Mucosa of descending colon (tissue), 3 donors: ENCODE measurements around the gene PEX16. TPM values are rescaled to one million over a fixed set of nuclear protein-coding genes. Genes with fewer than 3 reads are reported as not detected.

Experiments
- ATAC-seq: fragments of 200-7000 bp; cut with Tn5 transposase; one replicate; pipeline ENCODE4 v1.9.1; 2020; ENCODE audit warnings: mild to moderate bottlenecking, moderate library complexity
- DNase-seq, 3 donors: peaks; one replicate each; pipeline ENCODE4 v3.0.0-alpha.2; 2020
- H3K36me3 ChIP-seq: fragments of 200-600 bp; one replicate; pipeline ENCODE4 v1.8.0; 2021; ENCODE audit warnings: low read depth, mild to moderate bottlenecking
- H3K4me1 ChIP-seq: fragments of 200-600 bp; one replicate; pipeline ENCODE4 v1.8.0; 2021; ENCODE audit warnings: low read depth, mild to moderate bottlenecking
- H3K4me3 ChIP-seq: fragments of 200-600 bp; one replicate; pipeline ENCODE4 v1.8.0; 2021; ENCODE audit warnings: mild to moderate bottlenecking
- H3K9me3 ChIP-seq: fragments of 200-600 bp; one replicate; pipeline ENCODE4 v1.8.0; 2021; ENCODE audit warnings: mild to moderate bottlenecking
- CTCF ChIP-seq: fragments of 200-600 bp; IDR thresholded peaks from one replicate; pipeline ENCODE4 v1.8.0; 2022; ENCODE audit warnings: antibody characterized with exemption, mild to moderate bottlenecking
- intact Hi-C, 2 donors: fragments of 100-400 bp; cut with DNase I in 1 of 2; cut with micrococcal nuclease in 1 of 2; formaldehyde crosslinking; loops; one replicate each; pipeline versions ENCODE4 v1.11.0 to v1.11.1; 2022; cut with DNase I, micrococcal nuclease
- total RNA-seq, 3 donors: library from RNA; stranded (reverse); fragmentation: NEBNext Ultra II Directional in 2 of 3; extraction: Animal tissue kit (Norgen Biotek cat#: 25700) in 2 of 3; gene quantifications; one replicate each; pipeline versions ENCODE4 v1.2.1 to v1.2.4, GENCODE V29; 2021 to 2023
- donor health status: DM: no; HTN: no; CAD: no; lungs with moderate emphysema.
- donor health status: DM: no; HTN: no; CAD: no.
- donor health status: DM: no; HTN: yes; CAD: no.

The PEX16 gene
- total RNA-seq, 3 donors from 2014 or later: 34.9 to 49.1 (median 39.7) TPM

- no peak for TF ChIP-seq CTCF
- ATAC-seq: no peak
These were observed 21.2 kb downstream of the PEX16 start for GRCh38 chr11:45896422-45896984.

GRCh38 chr11:45895553-45896259, 22.0 kb downstream of the PEX16 start:
- TF ChIP-seq CTCF: no peak
- Histone ChIP-seq H3K4me3 (no peak overlapping the region), H3K36me3 (no peaks in the 10 kb centered on the region), H3K9me3 (no peaks in the 10 kb centered on the region), H3K4me1 (peaks cover 8% of the 10 kb centered on the region)
- intact Hi-C loops: no loop called here
- ATAC-seq (no peak), DNase-seq (no peak)

More at GRCh38 chr11:45896422-45896984, 21.2 kb downstream of the PEX16 start:
- Histone ChIP-seq H3K9me3 (no peaks in the 10 kb centered on the region), H3K4me3 (no peak overlapping the region), H3K4me1 (peaks cover 8% of the 10 kb centered on the region), H3K36me3 (no peaks in the 10 kb centered on the region)
- intact Hi-C loops: no loop called here
- no peak for DNase-seq

GRCh38 chr11:45894555-45895247, 23.0 kb downstream of the PEX16 start:
- H3K4me3 ChIP-seq: no peak overlapping the region
- ATAC-seq (no peak), DNase-seq (no peak)
- H3K4me1 ChIP-seq: peaks cover 6% of the 10 kb centered on the region
- intact Hi-C loops: no loop called here
- no peaks in the 10 kb centered on the region for H3K36me3 ChIP-seq
- no peak for TF ChIP-seq CTCF
- H3K9me3 ChIP-seq: no peaks in the 10 kb centered on the region

- DNase-seq (no peak), ATAC-seq (no peak)
- Histone ChIP-seq H3K4me1 (no peaks in the 10 kb centered on the region), H3K4me3 (no peak overlapping the region), H3K9me3 (no peaks in the 10 kb centered on the region), H3K36me3 (no peaks in the 10 kb centered on the region)
- intact Hi-C loops: no loop called here
- TF ChIP-seq CTCF: no peak
These were observed 24.8 kb downstream of the PEX16 start for GRCh38 chr11:45892856-45893255.

GRCh38 chr11:45890886-45891550, 26.7 kb downstream of the PEX16 start:
- no peaks in the 10 kb centered on the region for H3K36me3 ChIP-seq
- no peak for DNase-seq
- peaks cover 2% of the 10 kb centered on the region for H3K4me1 ChIP-seq
- ATAC-seq: no peak
- intact Hi-C loops: no loop called here
- no peak overlapping the region for H3K4me3 ChIP-seq
- H3K9me3 ChIP-seq: no peaks in the 10 kb centered on the region
- TF ChIP-seq CTCF: no peak
